Stimulated activated CD4-positive, alpha-beta T cell treated with anti-CD3 and anti-CD28 coated beads, Interleukin-2, amount 100 ng/mL, for 48 hours (primary cell): ENCODE data around the gene TMEM245.
A peak's percentile ranks its signal among the peaks of the same experiment; 100 is the strongest.
"Not testable (repeated sequence)": the region's sequence is repeated elsewhere in the genome, so short reads cannot be mapped to it uniquely, and the experiment has no call there.

Source experiments
- DNase-seq, 2 donors: peaks; one replicate each; pipeline ENCODE4 v3.0.0-alpha.2; 2020

The TMEM245 gene

DNA sequence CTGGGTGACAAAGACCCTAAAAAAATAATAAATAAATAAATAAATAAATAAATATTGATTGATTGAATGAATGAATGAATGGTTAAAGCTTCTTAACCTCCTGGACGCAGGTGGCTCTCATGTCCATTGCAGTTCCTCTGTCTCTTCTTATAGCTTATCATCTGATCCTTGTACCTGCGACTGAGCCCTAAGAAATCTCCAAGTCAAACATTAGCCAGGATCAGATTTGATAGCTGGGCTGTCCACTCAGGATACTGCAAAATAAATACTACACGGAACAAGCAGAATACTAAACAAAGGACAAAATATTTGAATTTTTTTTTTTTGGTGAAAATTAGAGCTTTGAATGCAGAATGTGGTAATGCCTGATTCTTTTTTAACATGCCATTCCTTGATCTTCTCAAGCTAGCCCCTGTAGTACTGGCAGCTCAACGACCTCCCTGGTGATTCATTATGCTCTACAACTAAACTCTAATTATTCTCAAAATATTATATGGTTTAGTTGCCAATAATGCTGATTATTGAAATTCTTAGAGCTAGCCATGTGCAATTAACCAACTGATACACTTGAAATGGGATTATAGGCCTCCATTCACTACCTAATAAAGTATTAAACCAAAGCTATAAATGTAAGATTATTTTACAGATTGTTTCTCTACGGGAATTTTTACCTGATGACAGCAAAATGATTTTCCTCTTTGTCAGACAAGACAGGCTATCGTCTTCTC, 9.9 kb upstream of the TMEM245 start:
- DNase-seq, result no peak

GRCh38 chr9:109126671-109127070, 6.9 kb upstream of the TMEM245 start:
- DNase-seq, result not testable (repeated sequence)

GRCh38 chr9:109124121-109124520, 4.4 kb upstream of the TMEM245 start:
- DNase-seq, result no peak

DNA sequence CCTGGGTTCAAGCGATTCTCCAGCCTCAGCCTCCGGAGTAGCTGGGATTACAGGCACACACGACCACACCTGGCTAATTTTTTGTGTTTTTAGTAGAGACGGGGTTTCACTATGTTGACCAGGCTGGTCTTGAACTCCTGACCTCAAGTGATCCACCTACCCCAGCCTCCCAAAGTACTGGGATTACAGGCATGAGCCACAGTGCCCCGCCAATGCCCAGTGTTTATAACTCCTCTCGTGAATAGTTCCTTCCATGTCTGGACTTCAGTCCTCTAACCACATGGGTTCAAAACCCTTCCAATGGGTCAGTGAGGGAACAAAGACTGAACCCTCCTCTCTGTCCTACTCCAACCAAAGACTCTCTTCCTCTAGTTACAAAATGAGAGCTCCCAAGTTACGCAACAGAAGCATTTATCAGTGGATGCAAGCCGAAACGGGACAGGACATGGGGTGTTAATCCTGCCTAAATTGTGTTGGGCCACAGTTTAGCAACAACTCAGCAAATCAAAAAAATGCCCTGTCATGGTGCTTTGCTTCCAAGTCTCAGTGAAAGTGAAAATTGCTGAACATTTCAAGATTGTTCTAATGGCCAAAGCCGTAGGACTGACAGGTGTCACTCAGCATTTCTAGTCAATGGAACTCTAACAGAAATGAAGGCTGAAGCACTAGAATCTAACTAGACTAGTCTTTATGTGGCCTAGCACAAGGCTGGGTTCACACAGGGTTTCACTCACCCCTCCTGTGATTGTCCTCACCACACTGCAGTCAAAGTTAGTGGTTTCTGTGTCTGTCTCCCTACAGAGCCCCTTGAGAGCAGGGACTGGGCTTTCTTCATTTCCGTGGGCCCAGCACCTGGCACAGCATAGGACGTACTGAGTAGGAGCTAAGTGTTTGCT, 3.2 kb upstream of the TMEM245 start:
- no peak for DNase-seq

GRCh38 chr9:109121232-109121796, 1.6 kb upstream of the TMEM245 start:
- no peak for DNase-seq

DNA sequence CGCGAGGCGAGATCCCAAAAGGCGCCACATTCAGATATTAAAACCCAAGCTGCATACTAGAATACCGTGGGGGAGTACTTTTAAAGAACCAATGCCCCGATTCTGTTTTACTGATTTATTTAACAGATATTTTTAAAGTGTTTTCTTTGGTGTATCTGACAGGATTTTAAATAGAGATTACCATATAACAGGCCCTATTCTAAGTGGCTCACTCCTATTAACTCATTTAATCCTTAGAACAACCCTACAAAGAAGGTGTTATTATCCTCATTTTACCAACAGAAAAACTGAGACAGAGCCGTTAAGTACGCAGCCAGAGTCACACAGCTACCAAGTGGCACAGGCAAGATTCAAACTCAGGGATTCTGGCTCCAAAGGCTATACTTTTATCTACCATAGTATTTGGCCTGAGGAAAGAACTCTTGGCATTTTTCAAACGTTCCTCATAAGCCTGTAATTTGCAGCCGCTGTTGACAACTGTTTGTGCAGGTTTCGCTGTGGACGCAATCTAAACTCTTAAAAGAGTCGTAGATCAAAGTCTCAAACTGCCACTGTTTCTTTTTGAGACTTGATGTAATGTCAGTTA, 550 bp upstream of the TMEM245 start:
- no peak for DNase-seq

DNA sequence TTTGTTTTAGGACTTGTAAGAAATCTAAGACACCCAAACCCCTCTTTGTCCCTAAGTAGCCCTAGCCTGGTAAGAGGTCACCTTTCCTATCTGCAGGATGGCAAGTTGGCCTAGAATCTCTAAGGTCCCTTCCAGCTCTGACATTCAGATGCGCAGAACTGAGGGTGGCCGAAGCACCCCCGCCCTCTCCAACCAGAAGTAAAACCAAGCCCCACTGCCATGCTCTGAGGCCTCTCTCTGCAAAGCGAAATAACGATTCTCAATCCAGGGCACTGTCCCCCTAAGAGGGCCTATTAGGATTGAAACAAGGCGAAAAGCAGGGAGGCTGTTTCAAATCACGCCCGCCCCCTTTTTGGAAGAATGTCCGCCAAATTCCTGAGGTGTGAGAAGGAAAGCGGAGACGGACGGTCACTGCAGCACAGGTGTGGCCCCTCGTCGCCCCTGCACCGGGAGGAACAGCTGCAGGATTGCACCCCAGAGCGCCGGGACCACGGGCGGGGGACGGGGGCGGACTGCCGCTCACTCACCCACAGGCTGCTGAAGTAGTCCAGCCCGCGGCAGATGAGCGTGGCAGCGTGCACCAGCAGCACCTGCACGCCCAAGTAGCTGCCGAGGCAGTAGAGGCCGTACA, 824 bp downstream of the TMEM245 start:
- no peak for DNase-seq

- DNase-seq, result peak in 1 of 2 donors; percentile 32
Measured at GRCh38 chr9:109117856-109118807, 1.6 kb downstream of the TMEM245 start.

- DNase-seq, result no peak
Measured at GRCh38 chr9:109115931-109116526, 3.7 kb downstream of the TMEM245 start.

DNA sequence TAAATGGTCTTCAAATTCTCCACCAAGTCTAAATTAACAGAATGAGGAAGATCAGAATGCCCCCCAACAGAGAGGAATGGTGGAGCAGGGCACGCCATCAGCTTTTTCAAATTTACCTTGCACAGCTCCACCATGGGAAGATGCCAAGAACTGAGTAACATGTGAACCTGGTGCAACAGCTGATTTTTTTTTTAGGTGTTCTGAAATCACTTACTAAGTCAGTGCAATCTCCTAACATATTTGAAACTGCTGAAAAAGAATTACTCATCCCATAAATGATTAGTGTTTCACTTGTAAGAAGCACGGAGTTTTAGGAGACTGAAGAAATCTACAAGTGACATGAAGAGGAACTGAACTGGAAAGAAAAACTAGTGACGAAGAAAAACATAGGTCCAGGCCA, 5.1 kb downstream of the TMEM245 start:
- DNase-seq, result no peak

GRCh38 chr9:109113892-109114609, 5.7 kb downstream of the TMEM245 start:
- DNase-seq, result no peak

GRCh38 chr9:109113254-109113653, 6.5 kb downstream of the TMEM245 start:
- DNase-seq, result no peak

DNA sequence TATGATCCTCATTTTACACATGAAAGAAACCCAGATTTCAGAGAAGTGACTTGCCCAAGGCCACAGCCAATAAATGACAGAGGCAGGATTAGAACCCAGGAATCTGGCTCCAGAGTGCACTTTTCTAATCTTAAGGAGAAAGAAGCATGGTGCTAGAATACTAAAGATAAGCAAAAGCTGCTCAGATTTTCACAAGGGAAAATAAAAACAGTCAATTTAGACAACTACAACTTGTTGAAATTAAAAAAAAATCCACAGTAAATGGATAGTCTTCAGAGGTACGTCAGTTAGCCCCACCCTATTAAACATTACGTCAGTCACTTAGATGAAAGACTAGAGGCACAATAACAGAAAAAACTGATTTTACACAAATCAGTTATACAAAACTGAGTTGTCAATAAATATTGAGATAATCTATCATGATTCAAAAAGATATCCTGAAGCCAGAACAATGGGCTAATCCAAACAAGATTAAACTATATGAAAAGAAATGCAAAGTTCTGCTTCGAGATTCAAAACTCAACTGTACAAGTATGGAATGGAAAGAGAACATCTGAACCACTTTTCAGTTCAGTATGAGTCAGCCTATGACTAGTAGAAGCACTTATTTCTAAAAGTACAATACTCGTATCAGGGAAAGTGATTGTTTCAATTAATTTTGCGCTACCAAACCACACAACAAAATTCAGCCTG, 9.3 kb downstream of the TMEM245 start:
- no peak for DNase-seq

- no peak for DNase-seq
Measured at GRCh38 chr9:109109967-109110328, 9.8 kb downstream of the TMEM245 start.

DNA sequence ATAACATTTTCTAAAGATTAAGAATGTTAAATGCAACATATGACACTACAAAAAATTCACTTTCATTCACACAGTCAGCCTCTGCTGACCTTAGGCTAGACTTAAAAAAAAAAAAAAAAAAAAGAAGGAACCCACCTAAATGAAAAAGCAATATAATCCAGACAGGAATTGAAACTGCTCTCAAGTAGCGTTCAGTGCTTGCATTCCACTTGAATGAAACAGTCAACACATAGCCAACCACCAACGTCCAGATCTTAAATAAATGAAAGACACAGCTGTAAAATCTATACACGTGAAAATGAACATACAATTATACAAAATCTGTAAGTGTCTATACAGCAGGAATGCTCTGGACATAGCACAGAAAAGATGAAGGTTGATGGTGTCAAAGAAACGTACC, 11.4 kb downstream of the TMEM245 start:
- DNase-seq, result no peak

- no peak for DNase-seq
Measured at GRCh38 chr9:109107402-109108240, 12.1 kb downstream of the TMEM245 start.

GRCh38 chr9:109101810-109102209, 17.9 kb downstream of the TMEM245 start:
- DNase-seq, result no peak

DNA sequence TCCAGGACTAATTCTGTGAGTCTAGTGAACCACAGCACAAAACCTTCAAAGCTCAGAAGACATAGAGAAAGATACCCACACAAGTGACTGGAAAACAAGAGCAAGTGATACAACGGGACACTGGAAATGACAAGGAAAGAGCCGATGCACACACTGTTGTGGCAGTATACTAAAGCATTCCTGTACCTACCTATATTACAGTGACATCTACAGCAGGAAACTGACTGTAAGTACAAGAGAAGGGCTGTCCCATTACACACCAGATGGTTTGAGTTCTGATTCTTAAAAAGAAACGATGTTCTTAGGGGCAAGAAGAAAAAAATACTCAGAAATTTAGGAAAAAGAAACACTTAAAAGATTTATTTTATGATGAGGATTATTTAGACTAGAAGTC, 18.5 kb downstream of the TMEM245 start:
- DNase-seq, result no peak

GRCh38 chr9:109100543-109101201, 19.1 kb downstream of the TMEM245 start:
- DNase-seq, result no peak
